Colonic mucosa (tissue), 4 donors: ENCODE measurements around the gene LRRFIP1. TPM values are rescaled to one million over a fixed set of nuclear protein-coding genes. Genes with fewer than 3 reads are reported as not detected.
A peak's percentile ranks its signal among the peaks of the same experiment; 100 is the strongest.

Source experiments
- DNase-seq: peaks from one replicate; pipeline ENCODE4 v3.0.0-alpha.2; 2020
- H3K27ac ChIP-seq: fragments of 200-600 bp; one replicate; pipeline ENCODE4 v1.8.0; 2021
- H3K27me3 ChIP-seq: fragments of 200-600 bp; one replicate; pipeline ENCODE4 v1.8.0; 2021
- H3K36me3 ChIP-seq: fragments of 200-600 bp; one replicate; pipeline ENCODE4 v1.8.0; 2021
- H3K4me1 ChIP-seq: fragments of 200-600 bp; one replicate; pipeline ENCODE4 v1.8.0; 2021; ENCODE audit warnings: mild to moderate bottlenecking
- H3K4me3 ChIP-seq: fragments of 200-600 bp; one replicate; pipeline ENCODE4 v1.8.0; 2021
- H3K9ac ChIP-seq, 2 donors: one replicate each; pipeline ENCODE4 v1.7.0; 2013; ENCODE audit warnings: control low read depth in 2 of 2, low read depth in 2 of 2, low read length in 2 of 2
- H3K9me3 ChIP-seq: fragments of 200-600 bp; one replicate; pipeline ENCODE4 v1.8.0; 2021
- CTCF ChIP-seq: fragments of 200-600 bp; IDR thresholded peaks from one replicate; pipeline ENCODE4 v1.8.0; 2022; ENCODE audit warnings: antibody characterized with exemption, mild to moderate bottlenecking
- intact Hi-C: fragments of 100-400 bp; cut with DNase I; formaldehyde crosslinking; loops from one replicate; pipeline ENCODE4 v1.14.1; 2022
- total RNA-seq, 2 donors: library from RNA; stranded (reverse); fragmentation: NEBNext Ultra II Directional in 1 of 2; extraction: Animal tissue kit (Norgen Biotek cat#: 25700) in 1 of 2; gene quantifications; one replicate each; pipeline ENCODE4 v1.2.1, GENCODE V29; 2021
- donor health status: healthy.
- donor health status: DM: no; HTN: no; CAD: no.
- donor health status: DM: no; HTN: no; CAD: no.

Gene LRRFIP1
- total RNA-seq, 2 donors from 2014 or later: 114 to 133 TPM

- H3K27me3 ChIP-seq: no peaks in the 10 kb centered on the region
- no peak overlapping the region for H3K27ac ChIP-seq
- no peak for DNase-seq
- H3K9ac ChIP-seq: no peak overlapping the region
- TF ChIP-seq CTCF: no peak
- no peak overlapping the region for H3K4me3 ChIP-seq
- H3K4me1 ChIP-seq: peaks cover 3% of the 10 kb centered on the region
- no peaks in the 10 kb centered on the region for H3K36me3 ChIP-seq
- no peaks in the 10 kb centered on the region for H3K9me3 ChIP-seq
- intact Hi-C loops: loop anchor here (5.0 kb wide), 1 partner anchor 156 kb away; no protein-coding TSS in a partner anchor
Observed at GRCh38 chr2:237667893-237668292, 40.5 kb downstream of the LRRFIP1 start.

- Histone ChIP-seq H3K9me3 (no peaks in the 10 kb centered on the region), H3K36me3 (no peaks in the 10 kb centered on the region), H3K9ac (no peak overlapping the region), H3K27me3 (no peaks in the 10 kb centered on the region), H3K27ac (no peak overlapping the region), H3K4me1 (no peaks in the 10 kb centered on the region), H3K4me3 (no peak overlapping the region)
- no peak for DNase-seq
- TF ChIP-seq CTCF: no peak
- intact Hi-C loops: loop anchor here (5.0 kb wide), 1 partner anchor 156 kb away; no protein-coding TSS in a partner anchor
Observed at GRCh38 chr2:237668440-237668839, 41.1 kb downstream of the LRRFIP1 start.

- no peak for TF ChIP-seq CTCF
Observed at GRCh38 chr2:237669283-237669627, 41.9 kb downstream of the LRRFIP1 start.

GRCh38 chr2:237669628-237670392 lies 42.4 kb downstream of the LRRFIP1 start:
- Histone ChIP-seq H3K27me3 (no peaks in the 10 kb centered on the region), H3K9ac (no peak overlapping the region), H3K4me3 (no peak overlapping the region), H3K36me3 (no peaks in the 10 kb centered on the region), H3K27ac (no peak overlapping the region), H3K9me3 (no peaks in the 10 kb centered on the region), H3K4me1 (no peaks in the 10 kb centered on the region)
- TF ChIP-seq CTCF: no peak
- intact Hi-C loops: loop anchor here (5.0 kb wide), 1 partner anchor 158 kb away; no protein-coding TSS in a partner anchor
- DNase-seq: peak; percentile 83

More at GRCh38 chr2:237669283-237669627, 41.9 kb downstream of the LRRFIP1 start:
- no peaks in the 10 kb centered on the region for H3K36me3 ChIP-seq
- no peak overlapping the region for H3K9ac ChIP-seq
- no peaks in the 10 kb centered on the region for H3K4me1 ChIP-seq
- H3K27me3 ChIP-seq: no peaks in the 10 kb centered on the region
- H3K4me3 ChIP-seq: no peak overlapping the region
- no peak overlapping the region for H3K27ac ChIP-seq
- no peaks in the 10 kb centered on the region for H3K9me3 ChIP-seq
- intact Hi-C loops: loop anchor here (5.0 kb wide), 1 partner anchor 157 kb away; no protein-coding TSS in a partner anchor
- DNase-seq: no peak

- H3K36me3 ChIP-seq: no peaks in the 10 kb centered on the region
- H3K4me3 ChIP-seq: no peak overlapping the region
- intact Hi-C loops: no loop called here
- no peak overlapping the region for H3K9ac ChIP-seq
- no peaks in the 10 kb centered on the region for H3K9me3 ChIP-seq
- TF ChIP-seq CTCF: no peak
- H3K4me1 ChIP-seq: no peaks in the 10 kb centered on the region
- no peaks in the 10 kb centered on the region for H3K27me3 ChIP-seq
- no peak overlapping the region for H3K27ac ChIP-seq
- DNase-seq: no peak
Observed at GRCh38 chr2:237670641-237671040, 43.3 kb downstream of the LRRFIP1 start.
